ENCODE measurements around the gene RFX2.
"Not testable (repeated sequence)": the region's sequence is repeated elsewhere in the genome, so short reads cannot be mapped to it uniquely, and the experiment has no call there.

Gene RFX2

GRCh38 chr19:6108721-6109633, 1.3 kb downstream of the RFX2 start:
- peak overlapping the region; percentile 55 for H3K4me3 ChIP-seq (ENCODE audit: low read depth, low read length)
- no peak for DNase-seq
- TF ChIP-seq CTCF (IDR thresholded peaks at IDR 0.05; ENCODE audit: low read depth, low read length, missing control alignments) = no peak
- H3K27ac ChIP-seq = no peak overlapping the region
- no peaks in the 10 kb centered on the region for H3K36me3 ChIP-seq (replicated peaks)
- in situ Hi-C loops (cut with HindIII; ENCODE audit: low pct_ligation_motif_present, low sequenced_read_pairs) = no loop called here
- no peaks in the 10 kb centered on the region for H3K27me3 ChIP-seq (replicated peaks)

DNA sequence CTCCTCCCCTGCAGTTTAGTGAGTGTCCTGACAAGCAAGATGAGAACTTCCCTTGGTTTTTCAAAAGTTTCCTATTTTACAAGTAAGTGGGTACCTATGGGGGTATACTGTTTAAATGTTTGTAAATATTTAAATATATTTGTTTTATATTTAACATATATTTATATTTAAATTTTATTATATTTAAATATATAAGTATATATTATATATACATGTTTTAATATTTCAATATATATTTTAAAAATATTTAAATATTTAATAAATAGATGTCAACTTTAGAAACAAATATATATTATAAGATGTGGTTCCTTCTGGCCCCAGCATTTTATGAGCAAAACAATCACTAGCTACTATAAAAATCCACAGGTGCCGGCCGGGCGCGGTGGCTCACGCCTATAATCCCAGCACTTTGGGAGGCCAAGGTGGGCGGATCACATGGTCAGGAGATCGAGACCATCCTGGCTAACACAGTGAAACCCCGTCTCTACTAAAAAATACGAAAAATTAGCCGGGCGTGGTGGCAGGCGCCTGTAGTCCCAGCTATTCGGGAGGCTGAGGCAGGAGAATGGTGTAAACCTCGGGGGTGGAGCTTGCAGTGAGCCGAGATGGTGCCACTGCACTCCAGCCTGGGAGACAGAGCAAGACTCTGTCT, 3.5 kb downstream of the RFX2 start:
- H3K36me3 ChIP-seq (replicated peaks); H3K27me3 ChIP-seq (replicated peaks); DNase-seq; H3K27ac ChIP-seq; in situ Hi-C loops (cut with HindIII; ENCODE audit: low pct_ligation_motif_present, low sequenced_read_pairs); H3K4me3 ChIP-seq (ENCODE audit: low read depth, low read length): not testable (repeated sequence)

DNA sequence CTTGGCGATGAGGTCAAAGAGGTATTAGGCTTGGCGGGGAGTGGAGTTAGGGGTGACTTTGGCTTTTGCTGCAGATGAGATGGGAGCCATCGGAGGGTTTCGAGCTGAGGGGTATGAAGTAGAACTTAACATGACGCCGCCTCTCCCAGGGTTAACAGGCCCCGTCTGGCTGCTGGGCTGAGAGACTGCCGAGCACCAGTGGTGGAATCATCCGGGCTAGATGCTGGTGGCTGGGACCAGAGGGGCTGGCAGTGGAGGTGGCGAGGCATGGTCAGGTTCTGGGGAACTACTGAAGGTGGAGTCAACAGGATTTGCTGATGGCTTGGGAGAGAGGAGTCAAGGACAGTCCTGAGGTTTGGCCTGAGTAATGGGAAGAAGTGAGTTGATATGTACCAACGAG, 4.9 kb downstream of the RFX2 start:
- no peak for DNase-seq

DNA sequence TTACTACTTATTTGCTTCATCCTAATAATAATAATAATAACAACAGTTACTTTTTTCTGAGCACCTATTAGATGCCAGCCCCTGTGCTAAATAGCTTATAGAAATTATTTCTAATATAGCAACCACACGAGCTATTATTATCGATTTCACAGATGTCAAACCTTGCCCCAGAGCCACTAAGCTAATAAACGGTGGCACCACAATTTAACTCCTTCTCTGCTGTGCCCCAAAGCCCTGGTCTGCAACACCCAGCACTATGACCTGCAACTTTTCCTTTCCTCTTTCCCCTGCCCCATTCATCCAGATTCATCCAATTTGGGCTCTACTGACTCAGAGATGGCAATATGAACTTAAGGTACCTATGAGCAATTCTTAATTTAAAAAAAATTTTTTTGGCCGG, 6.4 kb downstream of the RFX2 start:
- H3K4me3 ChIP-seq (ENCODE audit: low read depth, low read length) = no peak overlapping the region
- in situ Hi-C loops (cut with HindIII; ENCODE audit: low pct_ligation_motif_present, low sequenced_read_pairs) = no loop called here
- H3K27me3 ChIP-seq (replicated peaks) = no peaks in the 10 kb centered on the region
- TF ChIP-seq CTCF (IDR thresholded peaks at IDR 0.05; ENCODE audit: low read depth, low read length, missing control alignments) = no peak
- H3K27ac ChIP-seq = no peak overlapping the region
- no peak for DNase-seq
- H3K36me3 ChIP-seq (replicated peaks) = no peaks in the 10 kb centered on the region

More for the DNA sequence above, 4.9 kb downstream of the RFX2 start:
- no peak for TF ChIP-seq CTCF (IDR thresholded peaks at IDR 0.05; ENCODE audit: low read depth, low read length, missing control alignments)
- H3K36me3 ChIP-seq (replicated peaks) = no peaks in the 10 kb centered on the region
- H3K27ac ChIP-seq = no peak overlapping the region
- in situ Hi-C loops (cut with HindIII; ENCODE audit: low pct_ligation_motif_present, low sequenced_read_pairs) = no loop called here
- H3K27me3 ChIP-seq (replicated peaks) = no peaks in the 10 kb centered on the region
- H3K4me3 ChIP-seq (ENCODE audit: low read depth, low read length) = no peak overlapping the region

DNA sequence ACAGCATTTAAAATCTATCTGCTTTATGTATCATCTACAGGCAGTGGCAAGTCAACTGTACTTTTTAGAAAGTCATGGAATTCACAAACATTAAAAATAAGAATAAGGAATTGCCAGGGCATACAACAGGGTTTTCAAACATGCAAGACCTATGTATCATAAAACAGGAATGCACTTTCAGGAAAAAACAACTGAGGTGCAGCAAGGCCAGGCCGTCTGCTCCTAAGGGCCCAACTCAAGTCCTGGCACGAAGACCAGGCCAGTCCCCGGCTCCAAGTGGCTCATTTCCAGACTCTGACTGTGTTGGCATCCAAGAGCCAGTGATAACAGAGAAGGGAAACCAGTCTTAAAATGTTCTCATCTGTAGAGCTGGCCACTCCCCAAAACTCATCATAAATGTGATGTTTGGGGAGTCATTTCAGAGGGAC, 7.1 kb downstream of the RFX2 start:
- Histone ChIP-seq H3K27me3 (replicated peaks) (no peaks in the 10 kb centered on the region), H3K36me3 (replicated peaks) (no peaks in the 10 kb centered on the region), H3K27ac (no peak overlapping the region), H3K4me3 (ENCODE audit: low read depth, low read length) (no peak overlapping the region)
- no peak for TF ChIP-seq CTCF (IDR thresholded peaks at IDR 0.05; ENCODE audit: low read depth, low read length, missing control alignments)
- in situ Hi-C loops (cut with HindIII; ENCODE audit: low pct_ligation_motif_present, low sequenced_read_pairs) = no loop called here
- DNase-seq = peak; percentile 63

DNA sequence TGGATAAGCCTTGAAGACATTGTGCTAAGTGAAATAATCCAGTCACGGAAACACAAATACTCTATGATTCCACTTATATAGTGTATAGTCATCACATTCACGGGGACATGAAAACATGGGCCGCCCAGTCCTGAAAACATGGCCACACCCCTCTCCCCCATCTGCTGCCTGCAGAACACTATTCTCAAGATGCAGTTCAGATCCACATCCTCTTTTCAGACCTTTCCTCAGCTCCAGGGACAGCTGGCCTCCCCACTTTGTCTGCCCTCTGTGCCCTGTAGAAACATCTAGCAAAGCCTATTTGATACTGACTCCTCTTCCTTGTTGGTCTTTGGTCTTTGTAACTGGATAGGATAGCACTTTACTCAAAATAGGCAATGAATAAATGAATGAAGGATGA, 8.3 kb downstream of the RFX2 start:
- Histone ChIP-seq H3K36me3 (replicated peaks) (no peaks in the 10 kb centered on the region), H3K4me3 (ENCODE audit: low read depth, low read length) (no peak overlapping the region), H3K27me3 (replicated peaks) (no peaks in the 10 kb centered on the region), H3K27ac (no peak overlapping the region)
- no peak for DNase-seq
- TF ChIP-seq CTCF (IDR thresholded peaks at IDR 0.05; ENCODE audit: low read depth, low read length, missing control alignments) = no peak
- in situ Hi-C loops (cut with HindIII; ENCODE audit: low pct_ligation_motif_present, low sequenced_read_pairs) = no loop called here
